Subcutaneous abdominal adipose tissue (tissue), 5 donors: ENCODE measurements around the gene HEXIM2.
A peak's percentile ranks its signal among the peaks of the same experiment; 100 is the strongest.

Experiments
- H3K27ac ChIP-seq: one replicate; pipeline ENCODE4 v1.7.0; 2013; ENCODE audit warnings: low read depth, mild to moderate bottlenecking, inconsistent platforms, low read length, moderate library complexity
- H3K27me3 ChIP-seq, 5 donors: one replicate each; pipeline ENCODE4 v1.7.0; 2013; ENCODE audit warnings: low read length in 5 of 5, inconsistent platforms in 1 of 5; ENCODE audit not compliant: control insufficient read depth in 5 of 5, insufficient read depth in 4 of 5
- H3K36me3 ChIP-seq, 5 donors: one replicate each; pipeline ENCODE4 v1.7.0; 2013; ENCODE audit warnings: low read length in 5 of 5; ENCODE audit not compliant: control insufficient read depth in 5 of 5, insufficient read depth in 5 of 5
- H3K4me1 ChIP-seq, 5 donors: one replicate each; pipeline ENCODE4 v1.7.0; 2013; ENCODE audit warnings: low read length in 5 of 5, mild to moderate bottlenecking in 3 of 5, moderate library complexity in 1 of 5; ENCODE audit not compliant: control insufficient read depth in 5 of 5, insufficient read depth in 5 of 5
- H3K4me3 ChIP-seq, 5 donors: one replicate each; pipeline ENCODE4 v1.7.0; 2013; ENCODE audit warnings: low read length in 5 of 5, low read depth in 1 of 5
- H3K9ac ChIP-seq, 5 donors: one replicate each; pipeline ENCODE4 v1.7.0; 2013; ENCODE audit warnings: low read length in 5 of 5, mild to moderate bottlenecking in 4 of 5, moderate library complexity in 3 of 5
- H3K9me3 ChIP-seq, 5 donors: one replicate each; pipeline ENCODE4 v1.7.0; 2013; ENCODE audit warnings: low read length in 5 of 5; ENCODE audit not compliant: control insufficient read depth in 5 of 5
- donor health status: healthy.
- donor health status: healthy.
- donor health status: healthy.
- donor health status: healthy.
- donor health status: healthy.

Gene HEXIM2

GRCh38 chr17:45161288-45162024 is at the start of gene HEXIM2:
TSS of gene HEXIM2 (plus strand) at chr17:45161875. CDS start at chr17:45162794, 919 bp downstream.
- Histone ChIP-seq H3K9ac (peak within 1 kb of the TSS; percentile 98 to 100 (median 100)), H3K27me3 (no peaks in the 10 kb centered on the region), H3K9me3 (no peaks in the 10 kb centered on the region), H3K4me1 (peaks cover 4 to 44% (median 37%) of the 10 kb centered on the region in 5 donors), H3K4me3 (peak within 1 kb of the TSS; percentile 91 to 98 (median 97)), H3K36me3 (peaks cover 0 to 5% (median 0%) of the 10 kb centered on the region in 5 donors), H3K27ac (peak within 1 kb of the TSS; percentile 100)

- Histone ChIP-seq H3K9ac (peak overlapping the region in 1 of 5 donors; percentile 27), H3K27ac (peak overlapping the region; percentile 75), H3K27me3 (no peaks in the 10 kb centered on the region), H3K4me1 (peaks cover 0 to 34% (median 25%) of the 10 kb centered on the region in 5 donors), H3K36me3 (peaks cover 0 to 68% (median 51%) of the 10 kb centered on the region in 5 donors), H3K9me3 (no peaks in the 10 kb centered on the region), H3K4me3 (no peak overlapping the region)
Observed at GRCh38 chr17:45112559-45113423, 48.9 kb upstream of the HEXIM2 start.

GRCh38 chr17:45113424-45113754 is 48.3 kb upstream of the HEXIM2 start:
- no peak overlapping the region for H3K27ac ChIP-seq
- peaks cover 0 to 34% (median 25%) of the 10 kb centered on the region in 5 donors for H3K4me1 ChIP-seq
- peaks cover 0 to 68% (median 51%) of the 10 kb centered on the region in 5 donors for H3K36me3 ChIP-seq
- H3K9ac ChIP-seq = no peak overlapping the region
- H3K27me3 ChIP-seq = no peaks in the 10 kb centered on the region
- H3K9me3 ChIP-seq = no peaks in the 10 kb centered on the region
- H3K4me3 ChIP-seq = no peak overlapping the region

- H3K36me3 ChIP-seq = peaks cover 0 to 67% (median 52%) of the 10 kb centered on the region in 5 donors
- no peaks in the 10 kb centered on the region for H3K27me3 ChIP-seq
- peaks cover 0 to 33% (median 25%) of the 10 kb centered on the region in 5 donors for H3K4me1 ChIP-seq
- H3K4me3 ChIP-seq = no peak overlapping the region
- H3K9ac ChIP-seq = peak overlapping the region in 1 of 5 donors; percentile 15
- no peaks in the 10 kb centered on the region for H3K9me3 ChIP-seq
- no peak overlapping the region for H3K27ac ChIP-seq
Observed at GRCh38 chr17:45114117-45114932, 47.4 kb upstream of the HEXIM2 start.

GRCh38 chr17:45115015-45115625 is 46.6 kb upstream of the HEXIM2 start:
- no peaks in the 10 kb centered on the region for H3K9me3 ChIP-seq
- H3K27me3 ChIP-seq = no peaks in the 10 kb centered on the region
- H3K27ac ChIP-seq = no peak overlapping the region
- peaks cover 4 to 41% (median 31%) of the 10 kb centered on the region in 5 donors for H3K4me1 ChIP-seq
- H3K9ac ChIP-seq = no peak overlapping the region
- H3K36me3 ChIP-seq = peaks cover 0 to 74% (median 59%) of the 10 kb centered on the region in 5 donors
- H3K4me3 ChIP-seq = no peak overlapping the region

GRCh38 chr17:45115871-45116270 is 45.8 kb upstream of the HEXIM2 start:
- peaks cover 5 to 41% (median 27%) of the 10 kb centered on the region in 5 donors for H3K4me1 ChIP-seq
- H3K9me3 ChIP-seq = no peaks in the 10 kb centered on the region
- no peaks in the 10 kb centered on the region for H3K27me3 ChIP-seq
- H3K4me3 ChIP-seq = no peak overlapping the region
- H3K36me3 ChIP-seq = peaks cover 0 to 80% (median 61%) of the 10 kb centered on the region in 5 donors
- no peak overlapping the region for H3K9ac ChIP-seq
- H3K27ac ChIP-seq = no peak overlapping the region

- H3K9me3 ChIP-seq = no peaks in the 10 kb centered on the region
Observed at GRCh38 chr17:45116434-45117016, 45.1 kb upstream of the HEXIM2 start.

GRCh38 chr17:45117334-45117733 is 44.3 kb upstream of the HEXIM2 start:
- Histone ChIP-seq H3K9me3 (no peaks in the 10 kb centered on the region), H3K9ac (no peak overlapping the region), H3K36me3 (peaks cover 0 to 80% (median 56%) of the 10 kb centered on the region in 5 donors), H3K27me3 (no peaks in the 10 kb centered on the region), H3K4me3 (no peak overlapping the region), H3K27ac (no peak overlapping the region), H3K4me1 (peaks cover 5 to 29% (median 12%) of the 10 kb centered on the region in 5 donors)

More at GRCh38 chr17:45116434-45117016, 45.1 kb upstream of the HEXIM2 start:
- no peak overlapping the region for H3K9ac ChIP-seq
- peaks cover 5 to 34% (median 21%) of the 10 kb centered on the region in 5 donors for H3K4me1 ChIP-seq
- no peak overlapping the region for H3K4me3 ChIP-seq
- peaks cover 0 to 82% (median 61%) of the 10 kb centered on the region in 5 donors for H3K36me3 ChIP-seq
- H3K27me3 ChIP-seq = no peaks in the 10 kb centered on the region
- no peak overlapping the region for H3K27ac ChIP-seq
